H1 (cell line): ENCODE results near the gene CEACAM1.

ENCODE experiments used
- POLR2A ChIP-seq, 2 experiments: IDR thresholded peaks; 1 replicate in 1 of 2; 2 replicates in 1 of 2; pipeline ENCODE4 v1.6.1; 2011; ENCODE audit warnings: low read depth in 2 of 2, low read length in 2 of 2, mild to moderate bottlenecking in 2 of 2; ENCODE audit errors: control extremely low read depth in 1 of 2
- SIX5 ChIP-seq: IDR thresholded peaks from 2 replicates; pipeline ENCODE4 v1.6.1; 2011; ENCODE audit warnings: mild to moderate bottlenecking, low read depth, low read length

DNA sequence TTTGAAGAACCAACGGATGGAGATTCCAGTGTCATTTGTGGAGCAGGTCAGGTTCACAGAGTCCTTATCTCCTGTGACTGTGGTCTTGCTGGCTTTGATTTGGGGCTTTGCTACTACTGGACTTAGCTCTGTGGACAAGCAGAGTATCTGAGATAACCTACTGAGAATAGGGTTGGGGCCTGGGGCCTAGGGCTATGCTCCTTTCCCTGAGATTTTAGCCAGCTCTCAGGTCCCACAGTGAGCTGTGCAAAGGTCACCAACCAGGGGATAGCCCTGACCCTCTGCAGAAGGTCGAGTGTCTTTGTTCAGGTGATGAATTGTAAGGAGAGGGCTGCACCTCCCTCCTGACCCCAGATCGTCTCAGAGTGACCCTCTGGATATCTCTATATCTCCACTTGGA is 9.2 kb downstream of the CEACAM1 start:
- TF ChIP-seq POLR2A (IDR thresholded peaks at IDR 0.05; ENCODE audit: control extremely low read depth in 1 of 2, low read depth in 2 of 2, low read length in 2 of 2), result no peak
- no peak for TF ChIP-seq SIX5
